CMK (cell line): ENCODE data around the gene INPP5A.

Experiments used
- DNase-seq: peaks from one replicate; pipeline ENCODE4 v3.0.0-alpha.2; 2010; ENCODE audit warnings: low read depth

INPP5A gene

GRCh38 chr10:132632851-132633684 is 95.5 kb downstream of the INPP5A start:
- no peak for DNase-seq

GRCh38 chr10:132634241-132634946 is 96.8 kb downstream of the INPP5A start:
- DNase-seq = no peak

- DNase-seq = no peak
Measured at GRCh38 chr10:132634947-132635271, 97.3 kb downstream of the INPP5A start.

GRCh38 chr10:132636358-132636757 is 98.8 kb downstream of the INPP5A start:
- DNase-seq = no peak

GRCh38 chr10:132637477-132638129 is 100.0 kb downstream of the INPP5A start:
- no peak for DNase-seq

- DNase-seq = no peak
Measured at GRCh38 chr10:132638130-132638515, 100.5 kb downstream of the INPP5A start.

GRCh38 chr10:132639470-132639869 is 101.9 kb downstream of the INPP5A start:
- no peak for DNase-seq

- no peak for DNase-seq
Measured at GRCh38 chr10:132640326-132641125, 102.9 kb downstream of the INPP5A start.

- DNase-seq = no peak
Measured at GRCh38 chr10:132641401-132641800, 103.8 kb downstream of the INPP5A start.

GRCh38 chr10:132641966-132642731 is 104.6 kb downstream of the INPP5A start:
- DNase-seq = no peak

- DNase-seq = no peak
Measured at GRCh38 chr10:132642732-132643008, 105.1 kb downstream of the INPP5A start.

- DNase-seq = no peak
Measured at GRCh38 chr10:132643709-132644526, 106.3 kb downstream of the INPP5A start.

- no peak for DNase-seq
Measured at GRCh38 chr10:132644527-132645246, 107.1 kb downstream of the INPP5A start.

- no peak for DNase-seq
Measured at GRCh38 chr10:132645247-132645530, 107.6 kb downstream of the INPP5A start.

GRCh38 chr10:132645630-132646442 is 108.2 kb downstream of the INPP5A start:
- DNase-seq = no peak

GRCh38 chr10:132646443-132647097 is 109.0 kb downstream of the INPP5A start:
- no peak for DNase-seq

- no peak for DNase-seq
Measured at GRCh38 chr10:132647424-132647823, 109.8 kb downstream of the INPP5A start.

GRCh38 chr10:132648072-132648850 is 110.7 kb downstream of the INPP5A start:
- no peak for DNase-seq
